Central memory CD8-positive, alpha-beta T cell (primary cell): ENCODE data around the gene ELANE.

ENCODE experiments used
- ATAC-seq: fragments of 150-1000 bp; cut with Tn5 transposase; replicated peaks from 2 replicates; pipeline ENCODE4 v1.10.0; 2022; ENCODE audit warnings: mild to moderate bottlenecking, moderate FRiP score, moderate number of reproducible peaks; ENCODE audit not compliant: poor library complexity, severe bottlenecking; ENCODE audit errors: extremely low read depth
- DNase-seq, 2 donors: peaks; one replicate each; pipeline ENCODE4 v3.0.0; 2021; ENCODE audit warnings: low spot score in 2 of 2
- H3K27ac Mint-ChIP-seq: one replicate; pipeline ENCODE4 v1.8.0; 2022; ENCODE audit warnings: low read depth, mild to moderate bottlenecking, moderate library complexity, mixed read lengths
- H3K27me3 Mint-ChIP-seq: one replicate; pipeline ENCODE4 v1.8.0; 2022; ENCODE audit warnings: mixed read lengths
- H3K36me3 Mint-ChIP-seq: one replicate; pipeline ENCODE4 v1.8.0; 2022; ENCODE audit warnings: mild to moderate bottlenecking, moderate library complexity, mixed read lengths; ENCODE audit not compliant: insufficient read depth
- H3K4me1 Mint-ChIP-seq: one replicate; pipeline ENCODE4 v1.8.0; 2022; ENCODE audit warnings: mixed read lengths
- H3K4me3 Mint-ChIP-seq: one replicate; pipeline ENCODE4 v1.8.0; 2022; ENCODE audit warnings: mild to moderate bottlenecking, moderate library complexity, mixed read lengths
- H3K9me3 Mint-ChIP-seq: one replicate; pipeline ENCODE4 v1.8.0; 2022; ENCODE audit warnings: mixed read lengths

ELANE gene

GRCh38 chr19:866769-867300 is 14.7 kb downstream of the ELANE start:
- Mint-ChIP-seq H3K4me1 (peaks cover 10% of the 10 kb centered on the region), H3K36me3 (peaks cover 22% of the 10 kb centered on the region), H3K27me3 (no peaks in the 10 kb centered on the region), H3K9me3 (no peaks in the 10 kb centered on the region), H3K4me3 (no peak overlapping the region), H3K27ac (no peak overlapping the region)
- no peak for ATAC-seq
- no peak for DNase-seq

- H3K36me3 Mint-ChIP-seq, result peaks cover 27% of the 10 kb centered on the region
- no peak overlapping the region for H3K4me3 Mint-ChIP-seq
- H3K27me3 Mint-ChIP-seq, result no peaks in the 10 kb centered on the region
- no peak for DNase-seq
- no peak for ATAC-seq
- H3K4me1 Mint-ChIP-seq, result peaks cover 12% of the 10 kb centered on the region
- no peak overlapping the region for H3K27ac Mint-ChIP-seq
- H3K9me3 Mint-ChIP-seq, result no peaks in the 10 kb centered on the region
Observed at GRCh38 chr19:867301-867793, 15.2 kb downstream of the ELANE start.

DNA sequence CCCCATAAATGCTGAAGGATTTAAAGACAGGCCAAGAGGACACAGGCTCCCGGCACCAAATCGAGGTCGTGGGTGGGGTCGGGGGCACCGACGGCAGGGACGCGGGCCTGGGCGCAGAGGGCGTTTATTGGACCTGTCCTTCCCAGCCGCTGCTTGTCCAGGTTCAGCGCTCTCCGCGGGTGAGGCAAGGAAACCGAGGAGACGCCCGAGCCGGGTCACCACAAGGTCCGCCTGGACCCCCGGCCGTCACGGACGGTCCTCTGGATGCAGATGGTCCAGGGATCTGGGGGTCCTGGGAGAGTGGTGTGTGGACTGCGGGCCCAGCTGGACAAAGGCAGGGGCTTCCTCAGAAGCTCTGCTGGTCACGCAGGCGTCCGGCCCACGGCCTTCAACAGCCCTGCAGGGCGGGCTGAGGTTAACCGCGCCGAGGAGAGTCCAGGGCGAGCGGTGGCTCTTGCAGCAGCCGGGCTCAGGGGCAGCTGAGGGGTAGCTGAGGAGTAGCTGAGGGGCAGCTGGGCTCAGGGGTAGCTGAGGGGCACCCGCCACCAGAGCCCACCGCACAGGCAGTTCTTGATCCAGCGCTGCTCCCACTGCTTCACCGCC is 15.9 kb downstream of the ELANE start:
- Mint-ChIP-seq H3K27me3 (no peaks in the 10 kb centered on the region), H3K27ac (no peak overlapping the region), H3K36me3 (peaks cover 27% of the 10 kb centered on the region), H3K4me3 (no peak overlapping the region), H3K4me1 (peaks cover 11% of the 10 kb centered on the region), H3K9me3 (no peaks in the 10 kb centered on the region)
- DNase-seq (no peak), ATAC-seq (no peak)

- no peak overlapping the region for H3K27ac Mint-ChIP-seq
- peaks cover 7% of the 10 kb centered on the region for H3K4me1 Mint-ChIP-seq
- H3K27me3 Mint-ChIP-seq, result no peaks in the 10 kb centered on the region
- H3K4me3 Mint-ChIP-seq, result no peak overlapping the region
- peaks cover 27% of the 10 kb centered on the region for H3K36me3 Mint-ChIP-seq
- no peak for ATAC-seq
- H3K9me3 Mint-ChIP-seq, result no peaks in the 10 kb centered on the region
- no peak for DNase-seq
Observed at GRCh38 chr19:868458-869244, 16.5 kb downstream of the ELANE start.

- Mint-ChIP-seq H3K4me1 (peaks cover 7% of the 10 kb centered on the region), H3K4me3 (no peak overlapping the region), H3K36me3 (peaks cover 24% of the 10 kb centered on the region), H3K27ac (no peak overlapping the region), H3K9me3 (no peaks in the 10 kb centered on the region), H3K27me3 (no peaks in the 10 kb centered on the region)
- DNase-seq (no peak), ATAC-seq (no peak)
Observed at GRCh38 chr19:869245-870177, 17.4 kb downstream of the ELANE start.

DNA sequence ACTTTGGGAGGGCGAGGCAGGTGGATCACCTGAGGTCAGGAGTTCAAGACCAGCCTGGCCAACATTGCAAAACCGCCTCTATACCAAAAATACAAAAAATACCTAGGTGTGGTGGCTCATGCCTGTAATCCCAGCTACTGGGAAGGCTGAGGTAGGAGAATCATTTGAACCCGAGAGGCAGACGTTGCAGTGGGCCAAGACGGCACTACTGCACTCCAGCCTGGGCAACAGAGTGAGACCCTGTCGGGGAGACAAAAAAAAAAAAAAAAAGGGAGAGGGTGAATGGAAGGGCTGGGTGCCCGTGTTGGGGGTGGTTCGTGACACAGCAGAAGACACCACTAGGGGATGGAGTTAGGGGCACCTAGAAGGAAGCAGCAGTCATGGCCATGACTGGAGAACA is 18.2 kb downstream of the ELANE start:
- Mint-ChIP-seq H3K27ac (no peak overlapping the region), H3K36me3 (peaks cover 24% of the 10 kb centered on the region), H3K9me3 (no peaks in the 10 kb centered on the region)

GRCh38 chr19:870963-871401 is 18.9 kb downstream of the ELANE start:
- H3K9me3 Mint-ChIP-seq, result no peaks in the 10 kb centered on the region

More for the DNA sequence above, 18.2 kb downstream of the ELANE start:
- ATAC-seq (no peak), DNase-seq (no peak)
- Mint-ChIP-seq H3K4me3 (peak overlapping the region; percentile 25), H3K27me3 (no peaks in the 10 kb centered on the region), H3K4me1 (peaks cover 7% of the 10 kb centered on the region)

GRCh38 chr19:871446-872265 is 19.6 kb downstream of the ELANE start:
- H3K4me1 Mint-ChIP-seq, result peaks cover 7% of the 10 kb centered on the region
- DNase-seq, result no peak
- peaks cover 24% of the 10 kb centered on the region for H3K36me3 Mint-ChIP-seq
- no peak for ATAC-seq
- H3K27ac Mint-ChIP-seq, result peak overlapping the region; percentile 82
- peak overlapping the region; percentile 65 for H3K4me3 Mint-ChIP-seq
- H3K9me3 Mint-ChIP-seq, result no peaks in the 10 kb centered on the region
- no peaks in the 10 kb centered on the region for H3K27me3 Mint-ChIP-seq

More at GRCh38 chr19:870963-871401, 18.9 kb downstream of the ELANE start:
- H3K27ac Mint-ChIP-seq, result no peak overlapping the region
- no peak for ATAC-seq
- peaks cover 7% of the 10 kb centered on the region for H3K4me1 Mint-ChIP-seq
- DNase-seq, result no peak
- H3K27me3 Mint-ChIP-seq, result no peaks in the 10 kb centered on the region
- no peak overlapping the region for H3K4me3 Mint-ChIP-seq
- H3K36me3 Mint-ChIP-seq, result peaks cover 24% of the 10 kb centered on the region

DNA sequence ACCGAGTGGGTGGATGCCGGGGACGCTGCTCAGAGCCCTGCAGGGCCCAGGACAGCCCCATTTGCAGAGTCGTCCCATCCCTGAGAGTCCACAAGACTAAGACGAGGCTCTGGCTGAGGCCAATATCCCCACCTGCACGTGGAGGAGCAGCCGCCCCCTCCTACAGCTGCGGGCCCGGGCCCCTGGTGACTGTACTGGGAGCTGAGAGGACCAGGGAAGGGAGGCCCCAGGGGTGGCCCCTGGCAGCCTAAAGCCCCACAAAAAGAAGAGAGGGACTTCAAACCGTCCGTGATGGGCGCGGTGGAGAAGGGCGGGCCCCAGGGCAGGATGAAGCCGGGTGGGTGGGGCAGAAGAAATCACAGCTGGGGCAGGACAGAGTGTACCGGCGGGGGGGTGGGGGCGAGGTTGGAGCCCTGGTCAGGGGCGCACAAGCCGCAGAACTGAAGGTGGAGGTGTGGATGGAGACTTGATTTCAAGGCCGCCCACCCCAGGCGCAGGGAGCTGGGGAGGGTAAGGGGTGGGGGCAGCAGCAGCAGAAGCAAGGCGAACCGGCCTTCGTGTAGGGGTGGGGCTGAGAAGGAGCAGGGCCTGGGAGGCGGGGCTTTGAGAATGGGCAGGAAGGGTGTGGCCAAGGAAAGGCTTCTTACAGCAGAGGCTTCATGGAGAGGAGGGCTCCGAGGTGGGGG is 20.3 kb downstream of the ELANE start:
- Mint-ChIP-seq H3K27ac (peak overlapping the region; percentile 82), H3K36me3 (peaks cover 23% of the 10 kb centered on the region), H3K4me1 (peaks cover 7% of the 10 kb centered on the region), H3K9me3 (no peaks in the 10 kb centered on the region), H3K4me3 (peak overlapping the region; percentile 65), H3K27me3 (no peaks in the 10 kb centered on the region)
- DNase-seq (peak; percentile 69 to 77), ATAC-seq (peak; percentile 83)

DNA sequence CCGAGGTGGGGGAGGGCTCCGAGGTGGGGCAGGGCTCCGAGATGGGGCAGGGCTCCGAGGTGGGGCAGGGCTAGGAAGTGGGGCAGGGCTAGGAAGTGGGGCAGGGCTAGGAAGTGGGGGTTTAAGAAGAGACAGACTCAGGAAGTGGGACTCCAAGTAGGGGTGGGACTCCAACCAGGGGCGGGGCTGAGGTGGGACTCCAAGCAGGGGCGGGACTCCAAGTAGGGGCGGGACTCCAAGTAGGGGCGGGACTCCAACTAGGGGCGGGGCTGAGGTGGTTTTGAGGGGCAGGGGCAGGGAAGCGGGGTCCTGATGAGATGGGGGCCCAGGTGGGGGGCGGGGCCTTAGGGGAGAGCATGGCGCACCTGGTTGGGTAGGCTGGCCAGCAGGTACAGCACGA is 21.0 kb downstream of the ELANE start:
- peak overlapping the region; percentile 65 for H3K4me3 Mint-ChIP-seq
- peaks cover 7% of the 10 kb centered on the region for H3K4me1 Mint-ChIP-seq
- no peaks in the 10 kb centered on the region for H3K9me3 Mint-ChIP-seq
- peak overlapping the region; percentile 82 for H3K27ac Mint-ChIP-seq
- DNase-seq (peak; percentile 25 to 39), ATAC-seq (peak; percentile 77)
- peaks cover 23% of the 10 kb centered on the region for H3K36me3 Mint-ChIP-seq
- no peaks in the 10 kb centered on the region for H3K27me3 Mint-ChIP-seq

DNA sequence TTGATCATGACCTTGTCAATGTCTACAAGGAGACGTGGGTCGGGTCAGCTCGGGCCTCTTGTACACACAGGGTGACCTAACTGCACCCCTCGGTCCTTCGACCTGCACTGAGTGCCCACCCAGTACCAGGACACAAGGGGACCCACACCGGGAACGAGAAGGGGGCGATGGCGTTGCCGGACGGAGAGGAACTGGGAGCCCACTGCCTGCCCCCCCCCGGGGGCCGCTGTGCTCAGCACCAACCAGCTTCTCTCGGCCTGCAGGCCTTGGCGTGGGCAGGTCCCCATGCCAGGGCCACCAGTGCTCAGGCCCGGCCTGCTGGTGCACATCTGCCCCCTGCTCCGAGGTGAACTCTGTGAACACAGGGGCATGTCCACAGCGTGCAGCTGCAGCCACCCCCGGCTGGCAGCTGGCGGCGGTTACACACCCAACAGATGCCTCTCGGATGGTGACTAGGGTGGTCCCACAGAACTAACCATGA is 21.5 kb downstream of the ELANE start:
- no peak overlapping the region for H3K4me3 Mint-ChIP-seq
- no peaks in the 10 kb centered on the region for H3K9me3 Mint-ChIP-seq
- peaks cover 23% of the 10 kb centered on the region for H3K36me3 Mint-ChIP-seq
- no peaks in the 10 kb centered on the region for H3K27me3 Mint-ChIP-seq
- H3K27ac Mint-ChIP-seq, result no peak overlapping the region
- H3K4me1 Mint-ChIP-seq, result peaks cover 7% of the 10 kb centered on the region
- ATAC-seq (no peak), DNase-seq (no peak)
